ENCODE measurements around the gene NMNAT2. TPM values are rescaled to one million over a fixed set of nuclear protein-coding genes. Genes with fewer than 3 reads are reported as not detected.
A peak's percentile ranks its signal among the peaks of the same experiment; 100 is the strongest.

NMNAT2 gene
- total and polyA plus RNA-seq, 2 of the 8 experiments (the other 6 are each of a cell fraction or from before 2014, with no cell fraction given), result 6.5 to 20.9 TPM

DNA sequence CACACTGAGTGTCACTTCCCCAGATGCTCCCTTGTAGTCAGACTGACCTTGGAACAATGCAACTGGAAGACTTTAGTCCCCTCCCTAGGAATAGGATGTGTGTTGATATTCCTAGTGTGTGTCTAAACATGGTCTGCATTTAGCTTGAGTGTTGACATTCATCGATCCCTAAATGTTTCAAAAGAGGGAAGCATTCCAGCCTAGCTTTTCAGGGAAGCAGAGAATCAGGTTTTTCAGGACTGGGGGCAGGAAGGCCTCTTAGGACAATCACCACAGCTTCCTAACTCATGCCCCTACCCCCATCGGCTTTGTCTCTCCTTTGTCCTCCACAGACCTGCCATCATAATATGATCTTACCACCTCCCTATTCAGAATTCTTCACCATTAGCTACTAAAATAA lies 43.4 kb downstream of the NMNAT2 start:
- H4K5ac ChIP-seq (ENCODE audit: insufficient read length, low read depth, low read length), result no peak overlapping the region
- no peaks in the 10 kb centered on the region for H4K20me1 ChIP-seq (replicated peaks in 1 of 2; ENCODE audit: control insufficient read depth in 1 of 2, insufficient read depth in 2 of 2, low read length in 2 of 2)
- H3K4me1 ChIP-seq (replicated peaks in 1 of 4; ENCODE audit: control insufficient read depth in 3 of 4, insufficient read depth in 4 of 4, low read length in 3 of 4), result no peaks in the 10 kb centered on the region; a peak in 1 of 7 replicates
- H3K79me2 ChIP-seq (ENCODE audit: control insufficient read depth in 1 of 2, insufficient read depth in 2 of 2, low read length in 2 of 2), result no peaks in the 10 kb centered on the region
- H4K91ac ChIP-seq (replicated peaks; ENCODE audit: insufficient read length, low read length), result no peak overlapping the region
- ChIA-PET POLR2A (ENCODE audit: partially characterized antibody) (interaction anchor here (1.2 kb wide), 1 partner anchor 14 kb away, joined by 3 read pairs; no protein-coding TSS in a partner anchor), CTCF (ENCODE audit: partially characterized antibody) (interaction anchor here (0.6 to 1.7 kb wide), 5 partner anchors 12 to 410 kb away, joined by 3 to 12 read pairs (median 4); no protein-coding TSS in a partner anchor)
- peak overlapping the region; percentile 68; the same call in 1 of the 2 replicates for H2BK20ac ChIP-seq (ENCODE audit: low read length)
- no peak overlapping the region for H3K23ac ChIP-seq (ENCODE audit: insufficient read length)
- H3K56ac ChIP-seq (replicated peaks; ENCODE audit: insufficient read length, low read depth, low read length), result no peak overlapping the region
- no peaks in the 10 kb centered on the region for H3K27me3 ChIP-seq (replicated peaks in 1 of 4; ENCODE audit: control insufficient read depth in 3 of 4, extremely low read depth in 1 of 4, insufficient read depth in 3 of 4, low read length in 3 of 4)
- no peak overlapping the region for H2BK5ac ChIP-seq (ENCODE audit: low read depth, low read length)
- no peak for TF ChIP-seq KDM4A (IDR thresholded peaks at IDR 0.05; ENCODE audit: low read depth, low read length, severe bottlenecking)
- TF ChIP-seq SP1 (IDR thresholded peaks at IDR 0.05; ENCODE audit: low read depth, low read length), result peak; percentile 69; the same call in 1 of the 2 replicates
- H3K9ac ChIP-seq (replicated peaks in 1 of 4; ENCODE audit: extremely low read depth in 1 of 4, low read depth in 3 of 4, low read length in 3 of 4), result no peak overlapping the region
- H3K14ac ChIP-seq (ENCODE audit: insufficient read length), result no peak overlapping the region
- H2BK15ac ChIP-seq (ENCODE audit: low read length), result no peak overlapping the region; the same call in 1 of the 2 replicates
- no peaks in the 10 kb centered on the region; the same call in 1 of the 2 replicates for H3K79me1 ChIP-seq (ENCODE audit: low read depth, low read length)
- H3K4me3 ChIP-seq (ENCODE audit: extremely low read depth in 1 of 4, insufficient read depth in 2 of 4, low read depth in 3 of 4, low read length in 4 of 4), result no peak overlapping the region
- no peak overlapping the region for H2AK5ac ChIP-seq (ENCODE audit: low read depth, low read length)
- H2BK12ac ChIP-seq (ENCODE audit: low read depth, low read length), result peak overlapping the region; percentile 13; the same call in 1 of the 2 replicates
- H4K8ac ChIP-seq (ENCODE audit: extremely low read depth, insufficient read depth, low read length), result no peak overlapping the region
- WGBS, 2 experiments (ENCODE audit: extremely low coverage in 1 of 2, insufficient coverage in 1 of 2, insufficient read length in 1 of 2, insufficient replicate concordance in 2 of 2, low coverage in 1 of 2, low lambda C conversion rate in 2 of 2, missing lambda C conversion rate in 1 of 2), result 83% methylated on average over 2 of the region's 2 CpGs; no CpG with 5 or more reads in 1 of the 2 experiments
- no peaks in the 10 kb centered on the region for H3K36me3 ChIP-seq (ENCODE audit: control insufficient read depth in 2 of 4, insufficient read depth in 4 of 4, low read length in 3 of 4)
- H3K27ac ChIP-seq (ENCODE audit: low read depth, low read length), result no peak overlapping the region
- H2AFZ ChIP-seq (ENCODE audit: low read length), result no peak overlapping the region
- H3K23me2 ChIP-seq (ENCODE audit: low read depth, low read length), result no peaks in the 10 kb centered on the region
- H3K9me3 ChIP-seq (ENCODE audit: insufficient read depth in 2 of 2, low read depth in 1 of 2, low read length in 1 of 2), result no peaks in the 10 kb centered on the region
- DNase-seq (ENCODE audit: low read depth in 1 of 2, low spot score in 2 of 2), result no peak
- FAIRE-seq, result no peak
- H3K18ac ChIP-seq (ENCODE audit: extremely low read depth, low read length), result no peak overlapping the region
- H3K4ac ChIP-seq (replicated peaks; ENCODE audit: insufficient read length, low read depth, low read length), result no peak overlapping the region
- H2BK120ac ChIP-seq (replicated peaks; ENCODE audit: low read depth, low read length), result no peak overlapping the region
- peak overlapping the region in 1 of 2 experiments; percentile 9; a peak in 1 of 4 replicates for H3K4me2 ChIP-seq (ENCODE audit: insufficient read depth in 1 of 2, low read depth in 2 of 2, low read length in 2 of 2)
